HG02943 (cell line): ENCODE data around the gene CELF4.

ENCODE experiments used
- ATAC-seq: cut with Tn5 transposase; IDR thresholded peaks from one replicate; pipeline ENCODE4 v1.9.1; 2021; ENCODE audit warnings: mild to moderate bottlenecking, low read depth, moderate library complexity; ENCODE audit not compliant: unreplicated experiment

The CELF4 gene

DNA sequence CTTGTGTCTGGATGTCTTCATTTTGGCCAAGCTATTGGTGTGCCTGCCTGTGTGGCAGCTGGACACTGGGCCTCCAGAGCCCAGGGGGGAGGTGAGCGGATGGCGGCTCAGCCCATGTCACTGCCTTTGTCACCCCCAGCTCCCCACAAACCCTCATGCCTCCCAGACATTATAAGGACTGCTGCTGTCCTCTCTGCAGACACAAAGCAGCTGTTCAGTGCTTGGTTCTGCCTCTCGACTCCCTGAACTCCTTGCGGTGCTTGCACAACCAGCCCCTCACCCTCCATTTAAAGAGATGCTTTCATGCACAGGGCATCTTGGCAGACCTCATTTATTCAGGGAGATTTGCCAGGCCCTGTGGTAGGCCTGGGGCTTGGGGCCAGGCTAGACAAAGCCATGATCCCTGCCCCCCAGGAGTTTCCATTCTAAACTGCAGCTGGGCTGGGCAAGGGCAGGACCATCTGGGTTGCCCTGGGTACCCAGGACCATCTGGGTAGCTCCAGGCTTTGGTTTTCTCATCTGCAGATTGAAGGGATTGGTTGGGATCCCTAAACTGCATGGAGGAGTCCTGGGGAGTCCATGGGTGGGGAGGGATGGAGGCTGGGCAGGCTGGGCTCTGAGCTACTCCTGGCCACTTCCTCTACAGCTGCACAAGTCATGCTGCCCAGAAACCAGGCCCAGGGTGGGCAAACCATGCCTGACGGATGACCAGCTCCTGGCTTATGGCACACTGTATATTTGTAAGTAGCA lies 168.5 kb downstream of the CELF4 start:
- no peak for ATAC-seq

DNA sequence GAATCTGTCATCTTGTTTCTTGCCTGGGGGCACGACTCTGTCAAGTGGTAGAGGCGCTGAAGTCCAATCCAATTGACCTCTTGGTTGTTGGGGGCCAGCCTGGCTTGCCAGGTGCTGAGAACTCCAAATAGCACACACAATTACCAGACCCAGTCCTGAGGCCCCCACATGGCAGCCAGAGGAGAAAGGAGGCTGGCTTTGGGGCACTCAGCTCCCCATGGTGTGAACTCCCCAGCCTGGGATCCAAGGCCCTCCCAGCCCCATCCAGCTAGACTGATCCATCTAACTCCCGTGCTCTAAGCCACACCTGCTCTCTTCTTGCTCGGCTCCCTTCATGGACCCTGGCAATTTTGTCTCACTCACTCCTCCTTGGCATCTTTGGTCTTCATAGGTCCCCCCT lies 170.0 kb downstream of the CELF4 start:
- no peak for ATAC-seq

DNA sequence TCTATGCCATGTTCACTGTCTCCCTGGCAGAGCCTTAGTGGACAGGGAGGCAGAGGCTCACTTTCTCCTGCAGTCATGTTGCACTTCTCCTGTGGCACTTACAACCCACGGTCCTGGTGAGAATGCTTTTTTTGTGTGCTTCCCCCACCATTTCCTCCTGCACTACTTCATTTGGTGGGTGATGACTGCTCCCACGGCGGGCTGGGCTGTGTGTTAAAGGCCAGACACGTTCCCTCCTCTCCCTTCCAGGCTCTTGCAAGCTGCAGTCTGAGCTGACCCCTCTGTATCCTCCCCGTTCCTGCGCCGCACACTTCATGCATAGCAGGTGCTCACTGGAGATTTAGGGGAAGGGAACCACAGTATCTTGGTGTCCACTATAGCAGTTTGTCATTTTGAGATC lies 170.5 kb downstream of the CELF4 start:
- ATAC-seq = no peak

DNA sequence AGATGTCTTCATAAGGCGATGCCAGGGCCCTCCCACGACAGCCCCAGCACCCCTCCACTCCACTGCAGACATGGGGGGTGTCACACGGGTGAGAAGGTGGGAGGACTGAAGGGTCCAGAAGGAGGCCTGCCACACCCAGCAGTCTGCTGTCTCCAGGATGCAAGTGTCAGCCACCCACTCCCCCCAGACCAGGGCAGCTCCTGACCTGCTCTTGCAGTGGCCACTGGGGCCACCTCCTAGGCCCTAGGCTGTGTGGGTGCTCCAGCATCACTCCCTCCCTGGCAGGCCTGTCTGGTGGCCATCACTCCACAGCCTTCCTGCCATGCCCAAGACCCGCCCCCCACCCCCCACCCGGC lies 171.0 kb downstream of the CELF4 start:
- no peak for ATAC-seq

DNA sequence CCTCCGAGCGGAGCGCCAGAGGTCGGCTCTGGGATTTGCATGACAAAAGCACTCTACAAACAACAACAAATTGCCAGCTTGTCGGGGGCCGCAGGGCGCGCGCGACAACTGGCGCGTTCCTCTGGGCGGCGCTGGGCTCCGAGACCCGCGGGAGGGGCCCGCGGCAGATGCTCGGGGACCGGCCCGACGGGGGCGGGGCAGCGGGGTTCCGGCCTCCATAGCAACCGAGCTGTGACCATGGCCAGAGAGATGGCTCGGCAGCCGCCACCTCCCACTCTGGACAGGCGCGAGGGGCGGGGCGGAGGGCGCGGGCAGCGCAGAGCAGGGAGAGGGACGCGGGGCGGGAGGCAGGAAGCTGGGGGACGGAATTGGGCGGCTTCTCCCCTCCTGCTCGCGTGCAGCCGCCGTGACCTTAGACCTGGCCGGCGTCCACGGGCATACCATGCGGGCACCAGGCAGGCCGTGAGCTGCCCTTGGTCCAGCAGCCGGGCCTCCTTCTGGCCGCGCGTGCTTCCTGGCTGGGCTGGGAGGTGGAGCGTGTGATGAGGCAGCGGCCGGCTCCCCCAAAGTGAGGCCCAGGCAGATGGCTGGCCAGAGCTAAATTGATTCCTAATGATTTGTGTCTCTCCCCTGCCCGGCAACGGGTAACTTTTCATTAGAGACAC lies 171.5 kb downstream of the CELF4 start:
- ATAC-seq = no peak

DNA sequence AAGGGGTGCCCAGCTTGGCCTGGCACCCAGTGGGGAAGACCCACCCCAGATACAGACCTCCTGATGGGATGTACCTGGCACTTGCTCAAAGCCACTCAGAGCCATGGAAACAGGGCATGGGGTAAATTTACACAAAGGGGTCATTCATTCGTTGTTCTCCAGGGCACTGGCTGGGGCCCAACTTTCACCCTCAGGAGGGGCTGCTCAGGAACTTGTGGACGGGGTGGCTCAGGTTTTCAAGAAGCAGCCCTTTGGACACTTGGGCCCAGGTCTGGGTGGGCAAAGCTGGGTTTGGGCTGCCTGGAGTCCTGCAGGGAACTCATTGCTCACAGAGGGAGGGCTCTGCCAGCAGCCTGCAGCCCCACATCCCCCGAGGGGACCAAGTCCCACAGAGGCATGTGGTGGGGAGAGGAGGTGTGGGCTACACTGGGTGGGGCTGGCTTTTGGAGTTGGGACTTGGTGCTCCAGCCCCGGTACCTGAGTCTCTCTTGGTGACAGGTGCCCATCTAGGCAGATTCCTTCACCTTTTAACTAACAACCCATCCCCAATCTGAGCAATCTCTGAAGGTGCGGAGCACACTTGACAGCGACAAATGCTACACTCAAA lies 172.3 kb downstream of the CELF4 start:
- ATAC-seq = no peak

DNA sequence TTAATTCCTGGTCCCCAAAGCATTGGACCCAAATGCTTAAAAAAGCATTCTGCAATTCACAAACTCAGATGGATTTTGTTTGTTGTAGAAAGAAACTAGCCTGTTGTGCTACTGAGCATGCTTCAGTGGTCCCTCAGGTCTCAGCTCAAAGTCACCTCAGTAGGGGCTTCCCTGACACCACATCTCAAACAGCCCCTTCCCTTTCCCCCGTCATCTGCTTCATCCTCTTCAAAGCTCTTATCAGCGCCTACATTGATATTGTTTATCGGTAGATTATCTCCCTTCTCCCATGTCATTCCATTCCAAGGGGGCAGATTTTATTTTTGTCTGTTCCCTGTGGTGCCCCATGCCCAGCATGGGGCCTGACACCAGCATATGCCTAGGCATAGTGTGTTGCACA lies 172.9 kb downstream of the CELF4 start:
- ATAC-seq = no peak

DNA sequence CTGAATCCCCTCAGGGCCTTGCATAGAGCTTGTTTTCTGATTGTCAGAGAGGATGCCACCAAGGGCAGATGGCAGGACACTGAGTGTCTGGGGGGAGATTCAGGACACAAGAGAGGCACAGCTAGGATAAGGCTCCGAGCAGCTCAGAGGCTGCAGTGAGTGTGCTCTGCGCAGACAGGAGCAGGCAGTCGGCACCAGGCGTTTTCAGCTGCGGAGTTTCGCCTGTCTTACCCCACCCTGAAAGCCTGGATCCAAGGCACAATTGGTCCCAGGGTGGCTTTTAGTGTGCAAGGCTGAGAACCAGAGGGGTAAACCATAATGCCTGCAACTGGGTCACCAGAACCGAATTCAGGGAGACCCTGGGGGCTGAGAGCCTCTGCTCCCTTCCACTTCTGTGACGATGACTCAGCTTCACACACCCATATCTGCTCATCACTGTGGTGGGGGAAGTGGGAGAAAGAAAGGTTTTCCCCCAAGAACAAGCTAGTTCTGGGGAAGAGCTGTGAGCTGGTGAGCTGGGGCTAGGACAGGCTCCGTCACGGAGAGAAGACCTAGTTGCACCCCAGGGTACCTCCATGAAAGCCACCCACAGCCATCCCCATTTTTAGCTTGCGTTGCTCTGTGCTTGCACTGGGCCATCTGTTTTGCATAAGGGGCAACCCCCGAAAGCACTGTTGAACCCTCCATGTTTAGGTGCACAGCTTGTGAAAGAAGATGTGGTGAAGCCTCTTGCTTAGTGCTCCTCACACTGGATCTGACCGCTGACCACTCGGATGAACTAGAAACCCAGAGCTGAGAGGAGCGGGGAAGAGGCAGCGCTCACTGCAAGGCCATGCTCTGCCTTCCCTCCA lies 173.7 kb downstream of the CELF4 start:
- ATAC-seq = no peak

DNA sequence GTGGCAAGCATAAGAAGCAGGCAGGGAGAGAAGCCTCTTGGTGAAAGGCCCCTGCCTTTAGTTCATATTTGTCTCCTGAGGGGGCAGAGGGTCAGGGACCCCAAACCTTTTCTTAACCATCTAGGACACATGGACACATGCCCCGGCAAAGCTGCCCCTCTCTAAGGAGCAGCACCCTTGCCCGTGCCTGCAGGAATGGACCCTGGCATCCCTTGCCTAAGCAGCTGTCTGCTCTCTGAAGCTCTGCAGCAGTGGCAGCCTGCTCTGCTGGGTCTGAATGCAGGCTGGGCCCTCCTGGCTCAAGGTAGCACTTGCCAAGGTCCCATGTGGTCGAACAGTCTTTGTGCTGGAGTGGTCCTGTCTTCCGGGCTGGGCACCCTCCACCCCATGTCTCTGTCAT lies 174.4 kb downstream of the CELF4 start:
- no peak for ATAC-seq

DNA sequence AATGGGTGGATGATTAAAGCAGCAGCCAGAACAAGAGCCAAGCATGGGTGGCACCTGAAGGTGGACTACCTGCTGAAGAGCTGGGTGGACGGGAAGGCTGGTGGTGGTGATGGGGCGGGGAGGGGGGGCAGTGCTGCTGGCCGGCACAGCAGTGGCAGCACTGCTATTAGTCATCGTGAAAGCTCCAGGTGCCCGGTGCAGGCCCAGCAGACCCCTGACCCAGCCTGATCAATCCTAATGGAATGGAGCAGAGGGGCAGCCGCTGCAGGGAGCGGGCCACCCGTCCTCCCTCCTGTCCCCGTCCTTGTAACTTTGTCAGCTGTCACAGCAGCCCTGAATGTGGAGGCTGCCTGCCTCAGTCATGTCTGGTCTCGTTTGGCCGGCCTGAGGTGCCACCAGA lies 174.9 kb downstream of the CELF4 start:
- no peak for ATAC-seq

DNA sequence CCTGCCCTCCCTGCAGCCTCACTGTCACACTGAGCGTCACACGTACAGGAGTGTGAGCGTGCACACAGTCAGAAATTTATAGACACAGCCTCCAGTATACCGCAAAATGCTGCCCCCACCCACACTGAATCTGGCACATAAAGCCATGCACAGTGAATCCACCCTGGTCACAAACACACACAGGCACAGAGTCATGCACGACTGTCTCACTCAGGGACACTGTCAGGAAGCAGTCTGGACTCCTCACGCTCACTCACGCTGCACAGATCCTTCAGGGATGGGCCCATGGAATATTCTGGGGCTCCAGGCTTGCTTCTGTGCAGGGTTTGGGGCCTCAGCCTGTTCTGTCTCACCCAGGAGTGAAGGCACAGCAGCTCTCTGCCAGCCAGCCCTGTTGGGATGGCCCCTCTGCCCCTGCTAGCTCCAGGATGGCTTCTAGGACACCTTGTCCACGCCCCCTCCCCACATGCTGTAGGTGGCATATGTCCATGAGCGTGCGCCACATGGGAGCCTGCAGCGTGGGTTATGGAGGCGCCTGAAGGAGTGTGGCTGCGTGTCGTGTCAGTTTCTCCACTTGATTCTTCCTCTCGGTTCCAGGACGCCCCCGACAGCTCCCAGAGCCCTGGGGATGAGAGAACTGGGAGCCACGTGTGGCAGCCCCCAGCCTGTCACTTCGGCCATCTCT lies 175.8 kb downstream of the CELF4 start:
- ATAC-seq = no peak

DNA sequence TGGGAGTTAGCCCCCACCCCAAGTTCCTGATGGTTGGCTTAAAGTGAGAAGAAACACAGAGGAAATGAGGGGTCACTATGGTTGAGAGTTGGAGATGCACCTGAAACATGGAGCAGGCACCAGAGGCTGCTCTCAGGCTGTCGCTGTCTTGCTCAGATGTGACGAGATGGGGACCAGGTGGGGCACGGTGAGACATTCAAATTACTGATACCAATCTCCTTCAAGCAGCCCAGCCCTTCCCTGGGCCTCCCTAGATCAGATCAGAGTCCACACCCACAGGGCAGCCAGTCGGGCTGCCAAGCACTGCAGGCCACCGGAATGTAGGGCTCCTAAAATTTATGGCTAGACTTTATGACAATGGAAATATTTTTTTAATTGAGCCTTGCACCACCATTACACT lies 176.6 kb downstream of the CELF4 start:
- no peak for ATAC-seq

DNA sequence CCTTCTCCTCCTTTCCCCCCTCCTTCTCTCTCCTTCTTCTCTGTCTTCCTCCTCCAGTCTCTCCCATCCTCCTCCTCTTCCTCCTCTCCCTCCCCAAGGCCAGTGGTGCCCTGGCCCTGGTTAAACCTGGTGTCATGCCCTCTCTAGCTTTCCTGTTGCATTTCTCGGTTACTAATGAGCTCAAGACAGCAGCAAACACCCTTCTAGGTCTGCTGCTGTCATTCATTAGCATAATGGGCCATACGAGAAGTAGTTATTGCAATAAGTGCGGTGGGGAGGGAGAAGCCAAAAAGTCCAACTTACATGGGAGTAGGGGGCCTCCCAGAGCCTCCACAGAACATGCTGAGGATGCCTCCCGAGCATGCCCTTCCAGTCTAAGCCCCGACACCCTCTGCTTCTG lies 177.2 kb downstream of the CELF4 start:
- no peak for ATAC-seq

DNA sequence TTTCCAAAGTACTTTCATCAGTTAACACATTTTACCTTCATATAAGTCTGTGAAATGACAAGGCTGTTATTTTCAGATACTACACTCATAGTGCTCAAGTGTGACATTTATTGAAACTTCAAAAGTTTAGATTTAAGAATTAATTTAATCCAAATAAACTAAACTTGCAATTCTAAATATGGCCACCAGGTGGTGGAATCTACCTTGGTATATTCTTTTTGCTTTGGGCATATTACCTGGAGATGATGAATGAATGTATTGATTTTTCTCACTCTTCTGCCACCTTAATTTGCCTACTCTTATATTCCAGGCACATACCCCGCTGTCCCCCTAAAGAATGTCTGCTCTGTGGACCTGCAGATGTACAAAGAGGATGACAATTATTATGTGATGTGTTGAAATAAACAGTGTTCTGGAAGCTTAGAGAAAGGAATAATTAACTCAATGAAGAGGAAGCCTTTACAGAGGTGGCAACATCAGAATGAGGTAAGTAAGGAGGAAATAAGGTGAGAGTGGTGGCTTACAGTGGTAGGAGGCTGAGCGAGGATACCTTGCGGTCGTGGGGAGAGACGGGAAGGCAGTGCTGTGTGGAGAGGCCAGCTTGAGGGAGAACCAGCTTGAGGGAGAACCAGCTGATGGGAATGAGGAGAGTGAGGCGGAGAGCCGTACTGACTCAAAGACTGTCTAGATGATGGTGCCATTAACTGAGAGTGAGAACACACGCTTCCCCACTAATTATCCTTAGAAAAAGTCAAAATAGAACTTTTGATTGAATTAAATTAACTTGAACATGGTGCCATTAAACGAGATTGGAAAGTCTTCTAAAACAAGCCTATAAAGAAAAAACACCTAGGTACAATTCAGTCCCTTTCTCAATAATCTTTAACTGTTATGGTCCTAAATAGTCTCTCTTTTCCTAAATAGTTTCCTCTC lies 179.5 kb downstream of the CELF4 start:
- ATAC-seq = no peak

DNA sequence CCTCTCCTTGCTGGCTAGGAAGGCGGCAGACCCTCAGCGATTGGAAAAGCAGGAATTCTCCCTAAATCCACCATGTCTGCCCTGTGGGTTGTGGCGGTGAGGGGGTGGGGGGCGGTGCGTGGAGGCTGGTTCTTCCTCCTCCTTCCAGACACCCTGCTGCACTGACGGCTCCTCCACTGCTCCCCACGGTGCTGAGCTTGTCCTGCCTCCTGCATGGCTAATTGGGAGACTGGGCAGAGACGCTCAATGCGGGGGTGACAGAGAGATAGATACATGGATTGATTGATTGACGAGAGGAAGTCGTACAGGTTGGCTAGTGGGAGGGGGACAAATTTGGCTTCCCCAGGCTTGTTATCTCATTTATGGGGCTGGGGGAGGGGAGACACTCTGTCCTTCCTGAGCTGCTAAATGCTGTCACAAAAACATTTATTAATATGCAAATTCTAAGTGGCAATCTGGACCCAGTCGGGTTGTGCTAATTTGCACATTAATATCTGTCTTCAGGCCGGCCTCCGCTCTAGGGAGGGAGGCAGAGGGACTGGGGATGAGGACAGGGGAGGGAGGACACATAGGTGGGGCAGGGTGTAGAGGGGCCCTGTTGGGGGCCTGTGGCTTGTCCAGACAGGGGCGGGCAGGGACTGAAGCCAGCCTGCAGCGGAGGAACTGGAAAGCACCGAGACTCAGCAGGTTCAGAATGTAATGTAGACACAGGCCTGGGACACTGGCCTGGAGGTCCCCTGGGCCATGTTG lies 181.6 kb downstream of the CELF4 start:
- no peak for ATAC-seq

DNA sequence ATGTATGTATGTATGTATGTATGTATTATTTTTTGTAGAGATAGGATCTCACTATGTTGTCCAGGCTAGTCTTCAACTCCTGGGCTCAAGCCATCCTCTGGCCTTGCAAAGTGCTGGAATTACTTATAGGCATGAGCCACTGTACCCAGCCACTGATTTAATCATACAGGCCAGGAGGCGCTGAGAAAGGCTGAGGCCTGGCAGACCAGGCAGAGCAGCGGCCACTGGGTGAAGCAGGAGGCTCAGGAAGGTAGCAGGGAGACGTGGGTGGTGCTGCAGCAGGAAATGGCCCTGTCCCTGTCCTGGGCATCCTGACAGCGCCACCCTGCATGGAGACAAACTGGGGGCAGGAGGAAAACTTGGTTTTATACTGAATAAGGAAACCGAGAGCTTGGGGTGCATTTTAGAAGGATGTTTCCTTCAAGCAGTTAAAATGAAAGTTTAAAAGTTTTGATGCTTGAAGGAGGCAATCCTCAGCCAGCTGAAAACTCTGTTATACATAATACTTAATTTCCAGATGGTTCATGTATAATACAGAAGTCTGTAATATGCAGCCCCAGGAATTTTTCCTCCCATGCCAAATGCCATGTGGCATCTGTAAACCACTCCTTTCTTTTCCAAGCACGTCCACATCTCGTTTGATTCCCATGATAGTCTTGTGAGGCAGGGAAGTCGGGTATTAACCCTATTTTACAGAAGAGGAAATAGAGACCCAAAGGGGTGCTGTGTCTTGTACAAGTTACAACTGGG lies 182.4 kb downstream of the CELF4 start:
- no peak for ATAC-seq

DNA sequence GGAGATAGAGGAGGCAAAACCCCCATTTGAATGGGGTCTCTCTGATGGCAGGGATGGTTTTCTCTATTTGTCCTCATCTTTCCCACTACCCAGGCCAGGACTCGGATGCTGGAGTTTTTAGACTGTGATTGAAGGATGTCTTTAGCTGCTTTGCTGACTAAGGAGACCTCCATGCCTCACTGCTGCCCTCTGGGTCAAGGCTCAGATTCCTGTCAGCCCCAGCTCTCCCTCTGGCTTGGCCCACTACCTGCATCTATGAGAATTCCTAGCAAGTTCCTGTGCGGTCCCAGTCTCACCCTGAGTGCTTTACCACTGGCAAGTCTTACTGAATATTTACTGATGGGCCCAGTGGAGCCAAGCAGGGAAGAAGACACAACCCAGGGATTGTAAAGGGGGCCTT lies 184.0 kb downstream of the CELF4 start:
- ATAC-seq = no peak

DNA sequence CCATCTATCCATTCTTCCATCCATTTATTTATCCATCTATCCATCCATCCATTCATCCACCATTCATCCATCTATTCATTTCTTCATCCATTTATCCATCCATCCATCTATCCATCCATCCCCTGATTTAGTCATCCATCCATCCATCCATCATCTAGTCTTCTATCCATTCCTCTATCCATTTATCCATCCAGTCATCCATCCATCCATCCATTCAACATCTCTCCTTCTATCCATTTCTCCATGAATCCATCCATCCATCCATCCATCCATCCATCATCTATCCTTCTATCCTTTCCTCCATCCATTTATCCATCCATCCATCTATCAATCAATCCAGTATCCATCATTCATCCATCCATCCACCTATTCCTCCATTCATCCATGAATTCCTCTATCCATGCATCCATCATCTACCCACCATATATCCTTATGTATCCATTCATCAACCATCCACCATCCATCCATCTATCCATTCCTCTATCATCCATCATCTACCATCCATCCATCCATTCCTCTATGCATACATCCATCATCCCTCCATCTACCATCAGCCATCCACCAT lies 185.0 kb downstream of the CELF4 start:
- no peak for ATAC-seq
